RWPE1 (cell line): ENCODE results near the gene UTP3.
"Not testable (repeated sequence)": the region's sequence is repeated elsewhere in the genome, so short reads cannot be mapped to it uniquely, and the experiment has no call there.

Experiments
- CTCF ChIA-PET: fragments of 350-600 bp; sonication (Branson Sonifier 250); formaldehyde crosslinking; extraction: SDS; loops from one replicate; lab custom pipeline; 2021; lab: Yijun Ruan, JAX
- POLR2A ChIA-PET: fragments of 400-600 bp; formaldehyde crosslinking; extraction: SDS; loops from one replicate; lab custom pipeline; 2020; ENCODE audit warnings: antibody characterized with exemption; ENCODE audit not compliant: low non-redundant PET; lab: Yijun Ruan, JAX
- DNase-seq: peaks from one replicate; pipeline ENCODE4 v3.0.0; 2012; ENCODE audit warnings: low spot score
- H3K27ac ChIP-seq: fragments of 450-650 bp; 2 replicates; pipeline ENCODE4 v1.5.1; 2017
- CTCF ChIP-seq: fragments of 450-650 bp; conservative IDR thresholded peaks from 2 replicates; pipeline ENCODE4 v1.5.1; 2017; ENCODE audit warnings: low read depth, mild to moderate bottlenecking

UTP3 gene

GRCh38 chr4:70687821-70688794 lies at the start of gene UTP3:
UTP3 (plus strand) TSS chr4:70688532; CDS start chr4:70688678, 146 bp downstream.
- peak within 1 kb of the TSS; percentile 92 for H3K27ac ChIP-seq
- DNase-seq: peak; percentile 94
- TF ChIP-seq CTCF: peak; percentile 95
- ChIA-PET POLR2A (interaction anchor here (0.8 to 1.2 kb wide), 2 partner anchors 18 to 30 kb away, joined by 3 read pairs; no protein-coding TSS in a partner anchor), CTCF (interaction anchor here (0.5 to 0.8 kb wide), 8 partner anchors 15 to 1777 kb away, joined by 3 to 6 read pairs (median 4); partner anchors contain the start of gene DCK)

- TF ChIP-seq CTCF: no peak
- DNase-seq: no peak
- POLR2A ChIA-PET: no interaction called here
- H3K27ac ChIP-seq: no peak overlapping the region
- CTCF ChIA-PET: interaction anchor here (0.7 kb wide), 1 partner anchor 25 kb away, joined by 6 read pairs; no protein-coding TSS in a partner anchor
These were observed 48.1 kb upstream of the UTP3 start for GRCh38 chr4:70640192-70640591.

GRCh38 chr4:70650741-70651140 lies 37.6 kb upstream of the UTP3 start:
- CTCF ChIA-PET, DNase-seq, H3K27ac ChIP-seq, POLR2A ChIA-PET: not testable (repeated sequence)

- peak; percentile 38 for DNase-seq
- peak; percentile 53 for TF ChIP-seq CTCF
- POLR2A ChIA-PET: no interaction called here
- no peak overlapping the region for H3K27ac ChIP-seq
- CTCF ChIA-PET: interaction anchor here (0.5 to 0.9 kb wide), 11 partner anchors 12 to 350 kb away, joined by 3 to 7 read pairs (median 4); no protein-coding TSS in a partner anchor
These were observed 36.3 kb upstream of the UTP3 start for GRCh38 chr4:70651864-70652506.

GRCh38 chr4:70654605-70655011 lies 33.7 kb upstream of the UTP3 start:
- no peak for DNase-seq
- no peak for TF ChIP-seq CTCF
- H3K27ac ChIP-seq: no peak overlapping the region
- POLR2A ChIA-PET: no interaction called here
- CTCF ChIA-PET: no interaction called here

- ChIA-PET POLR2A (no interaction called here), CTCF (no interaction called here)
- H3K27ac ChIP-seq: no peak overlapping the region
- no peak for TF ChIP-seq CTCF
- DNase-seq: no peak
These were observed 31.0 kb upstream of the UTP3 start for GRCh38 chr4:70657326-70657725.
